Esophagus muscularis mucosa (tissue), 4 donors: ENCODE measurements around the gene RPP25L.

Experiments used
- EP300 ChIP-seq: sonication (generic); formaldehyde crosslinking; IDR thresholded peaks from one replicate; pipeline ENCODE4 v1.6.1; 2017; ENCODE audit warnings: antibody characterized with exemption
- POLR2AphosphoS5 ChIP-seq, 2 donors: sonication (generic); formaldehyde crosslinking; IDR thresholded peaks; one replicate each; pipeline ENCODE4 v1.6.1; 2017; ENCODE audit warnings: antibody characterized with exemption in 2 of 2
- TF ChIP-seq, protein P1 (sequence below), 3 experiments: fragments of 200-600 bp in 2 of 3; fragments of 450-650 bp in 1 of 3; sonication (generic) in 2 of 3; IDR thresholded peaks; one replicate each; pipeline ENCODE4 v1.5.1; 2017 to 2019; ENCODE audit warnings: antibody characterized with exemption in 3 of 3, mild to moderate bottlenecking in 2 of 3, moderate library complexity in 1 of 3

DNA sequence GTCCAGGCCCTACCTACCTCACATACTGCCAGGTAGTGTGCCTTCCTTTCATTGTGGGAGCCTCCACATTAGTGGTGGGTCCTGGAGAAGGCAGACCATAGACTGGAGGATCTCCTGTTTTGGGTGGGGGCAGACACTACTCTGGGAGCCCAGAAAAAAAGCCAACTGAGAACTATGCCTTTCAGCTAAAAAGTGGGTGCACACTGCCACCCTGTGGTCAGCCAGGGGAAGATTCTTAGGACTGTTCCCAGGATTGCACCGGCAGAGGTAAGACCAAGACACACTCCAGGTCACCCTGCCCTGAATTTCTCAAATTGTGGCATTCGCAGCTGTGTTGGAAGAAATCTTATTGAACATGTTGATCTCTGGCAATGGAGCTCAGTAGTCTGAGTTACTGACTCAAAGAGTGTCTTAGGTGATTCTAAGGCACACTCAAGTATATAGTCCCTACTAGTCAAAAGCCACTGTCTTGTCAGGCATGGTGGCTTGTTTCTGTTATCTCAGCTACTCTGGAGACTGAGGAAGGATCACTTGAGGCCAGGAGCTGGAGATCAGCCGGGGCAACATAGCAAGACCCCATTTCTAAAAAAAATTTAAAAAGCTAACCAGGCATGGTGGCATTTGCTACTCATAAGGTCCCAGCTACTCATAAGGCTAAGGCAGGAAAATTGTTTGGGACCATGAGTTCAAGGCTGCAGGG lies 22.1 kb upstream of the RPP25L start:
- TF ChIP-seq EP300 (no peak), POLR2AphosphoS5 (IDR thresholded peaks at IDR 0.05) (peak in 1 of 2 donors; percentile 33)
- TF ChIP-seq, protein P1, sequence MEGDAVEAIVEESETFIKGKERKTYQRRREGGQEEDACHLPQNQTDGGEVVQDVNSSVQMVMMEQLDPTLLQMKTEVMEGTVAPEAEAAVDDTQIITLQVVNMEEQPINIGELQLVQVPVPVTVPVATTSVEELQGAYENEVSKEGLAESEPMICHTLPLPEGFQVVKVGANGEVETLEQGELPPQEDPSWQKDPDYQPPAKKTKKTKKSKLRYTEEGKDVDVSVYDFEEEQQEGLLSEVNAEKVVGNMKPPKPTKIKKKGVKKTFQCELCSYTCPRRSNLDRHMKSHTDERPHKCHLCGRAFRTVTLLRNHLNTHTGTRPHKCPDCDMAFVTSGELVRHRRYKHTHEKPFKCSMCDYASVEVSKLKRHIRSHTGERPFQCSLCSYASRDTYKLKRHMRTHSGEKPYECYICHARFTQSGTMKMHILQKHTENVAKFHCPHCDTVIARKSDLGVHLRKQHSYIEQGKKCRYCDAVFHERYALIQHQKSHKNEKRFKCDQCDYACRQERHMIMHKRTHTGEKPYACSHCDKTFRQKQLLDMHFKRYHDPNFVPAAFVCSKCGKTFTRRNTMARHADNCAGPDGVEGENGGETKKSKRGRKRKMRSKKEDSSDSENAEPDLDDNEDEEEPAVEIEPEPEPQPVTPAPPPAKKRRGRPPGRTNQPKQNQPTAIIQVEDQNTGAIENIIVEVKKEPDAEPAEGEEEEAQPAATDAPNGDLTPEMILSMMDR (IDR thresholded peaks at IDR 0.05) = peak; percentile 82 to 84 (median 84)
